GM23248 (cell line): ENCODE measurements around the gene KRT6B.

Source experiments
- EZH2 ChIP-seq: fragments of 200-600 bp; sonication (generic); IDR thresholded peaks from 2 replicates; pipeline ENCODE4 v1.6.1; 2018; ENCODE audit warnings: antibody characterized with exemption, mild to moderate bottlenecking; ENCODE audit not compliant: insufficient read depth, poor library complexity, severe bottlenecking
- EZH2phosphoT487 ChIP-seq: fragments of 200-600 bp; sonication (generic); IDR thresholded peaks from 2 replicates; pipeline ENCODE4 v1.6.1; 2018; ENCODE audit warnings: antibody characterized with exemption, moderate library complexity, mild to moderate bottlenecking, low read depth; ENCODE audit not compliant: insufficient read depth

GRCh38 chr12:52439420-52439819 lies 12.5 kb downstream of the KRT6B start:
- TF ChIP-seq EZH2phosphoT487 (no peak), EZH2 (no peak)
